Hippocampal formation (tissue), 2 donors: Measurements from ENCODE around the gene U2SURP.

Experiments
- DNase-seq, 2 donors: peaks; one replicate each; lab custom pipeline; 2025; lab: John Stamatoyannopoulos, UW

U2SURP gene

GRCh38 chr3:143101792-143102381, 100.5 kb downstream of the U2SURP start:
- DNase-seq = no peak

- DNase-seq = no peak
Observed at GRCh38 chr3:143103652-143104051, 102.3 kb downstream of the U2SURP start.

GRCh38 chr3:143105170-143105569, 103.8 kb downstream of the U2SURP start:
- DNase-seq = no peak

GRCh38 chr3:143109861-143110260, 108.5 kb downstream of the U2SURP start:
- no peak for DNase-seq
